ENCODE data around the gene MTRF1L. TPM values are rescaled to one million over a fixed set of nuclear protein-coding genes. Genes with fewer than 3 reads are reported as not detected.

Gene MTRF1L
- total and polyA plus RNA-seq, 2 of the 8 experiments (the other 6 are each of a cell fraction or from before 2014, with no cell fraction given): 4.5 to 26.5 TPM

DNA sequence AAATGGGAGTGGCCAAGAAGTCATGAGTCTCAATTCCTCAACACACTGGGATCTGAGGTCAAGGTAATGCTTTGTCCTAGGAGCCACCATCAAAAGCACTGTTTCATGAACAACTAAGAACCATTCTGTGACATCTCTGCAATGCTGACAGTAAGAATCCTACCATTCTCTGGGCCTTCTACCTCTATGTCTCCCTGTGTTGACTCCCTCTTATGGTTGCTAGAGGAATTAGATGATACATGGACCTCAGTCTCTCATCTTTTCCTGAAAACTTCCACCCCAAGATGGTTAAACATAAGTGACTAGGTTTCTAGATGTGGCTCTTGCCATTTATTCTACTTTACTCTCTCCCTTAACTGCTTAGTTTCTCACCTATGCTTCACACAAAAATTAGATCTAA, 9.1 kb downstream of the MTRF1L start (continued):
- no peak for TF ChIP-seq KDM1A (IDR thresholded peaks at IDR 0.05; ENCODE audit: borderline replicate concordance, low read length)
- TF ChIP-seq, protein P1, sequence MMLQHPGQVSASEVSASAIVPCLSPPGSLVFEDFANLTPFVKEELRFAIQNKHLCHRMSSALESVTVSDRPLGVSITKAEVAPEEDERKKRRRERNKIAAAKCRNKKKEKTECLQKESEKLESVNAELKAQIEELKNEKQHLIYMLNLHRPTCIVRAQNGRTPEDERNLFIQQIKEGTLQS (IDR thresholded peaks at IDR 0.05; ENCODE audit: insufficient read depth, low read depth, low read length): no peak
- TF ChIP-seq YY1 (IDR thresholded peaks at IDR 0.05; ENCODE audit: low read depth, low read length): no peak
- no peak for TF ChIP-seq ASH2L (IDR thresholded peaks at IDR 0.05; ENCODE audit: low read length)
- TF ChIP-seq CTBP2 (IDR thresholded peaks at IDR 0.05; ENCODE audit: borderline replicate concordance, insufficient read depth, insufficient read length, low read length): no peak
- no peak for TF ChIP-seq TBP (IDR thresholded peaks at IDR 0.05; ENCODE audit: low read depth, low read length)
- TF ChIP-seq RFX5 (IDR thresholded peaks at IDR 0.05; ENCODE audit: borderline replicate concordance, low read depth, low read length): no peak
- TF ChIP-seq EP300 (IDR thresholded peaks at IDR 0.05; ENCODE audit: borderline replicate concordance in 1 of 2, low read depth in 2 of 2, low read length in 2 of 2): no peak
- TF ChIP-seq CBX8 (IDR thresholded peaks at IDR 0.05; ENCODE audit: borderline replicate concordance, low read depth, low read length): no peak
- TF ChIP-seq BCL11A (IDR thresholded peaks at IDR 0.05; ENCODE audit: low read depth in 2 of 2, low read length in 2 of 2): no peak
- TF ChIP-seq HDAC2 (IDR thresholded peaks at IDR 0.05; ENCODE audit: borderline replicate concordance in 1 of 2, low read depth in 2 of 2, low read length in 2 of 2): no peak

Data from H1 (cell line).